GM12891 (cell line): ENCODE measurements around the gene ERICH6.

ENCODE experiments used
- DNase-seq: peaks from one replicate; pipeline ENCODE4 v3.0.0; 2011; ENCODE audit warnings: low spot score; ENCODE audit not compliant: insufficient read length
- FAIRE-seq: peaks from 2 replicates; lab custom pipeline; 2011; peaks lifted over from hg19 to GRCh38; lab: Jason Lieb, UNC
- PAX5 ChIP-seq: IDR thresholded peaks from 2 replicates; pipeline ENCODE4 v1.6.1; 2011; ENCODE audit warnings: low read length, moderate library complexity, mild to moderate bottlenecking; ENCODE audit not compliant: insufficient read depth, severe bottlenecking
- POLR2A ChIP-seq: IDR thresholded peaks from 2 replicates; pipeline ENCODE4 v1.6.1; 2011; ENCODE audit warnings: low read depth, low read length, control low read depth
- POLR2AphosphoS5 ChIP-seq: IDR thresholded peaks from 2 replicates; pipeline ENCODE4 v1.6.1; 2011; ENCODE audit warnings: low read depth, low read length, control low read depth
- POU2F2 ChIP-seq: IDR thresholded peaks from 2 replicates; pipeline ENCODE4 v1.6.1; 2011; ENCODE audit warnings: low read depth, mild to moderate bottlenecking, control low read depth, low read length, moderate library complexity
- SPI1 ChIP-seq: IDR thresholded peaks from 2 replicates; pipeline ENCODE4 v1.6.1; 2011; ENCODE audit warnings: low read depth, low read length, control low read depth
- TAF1 ChIP-seq: IDR thresholded peaks from 2 replicates; pipeline ENCODE4 v1.6.1; 2011; ENCODE audit warnings: low read depth, low read length, control low read depth

Gene ERICH6

DNA sequence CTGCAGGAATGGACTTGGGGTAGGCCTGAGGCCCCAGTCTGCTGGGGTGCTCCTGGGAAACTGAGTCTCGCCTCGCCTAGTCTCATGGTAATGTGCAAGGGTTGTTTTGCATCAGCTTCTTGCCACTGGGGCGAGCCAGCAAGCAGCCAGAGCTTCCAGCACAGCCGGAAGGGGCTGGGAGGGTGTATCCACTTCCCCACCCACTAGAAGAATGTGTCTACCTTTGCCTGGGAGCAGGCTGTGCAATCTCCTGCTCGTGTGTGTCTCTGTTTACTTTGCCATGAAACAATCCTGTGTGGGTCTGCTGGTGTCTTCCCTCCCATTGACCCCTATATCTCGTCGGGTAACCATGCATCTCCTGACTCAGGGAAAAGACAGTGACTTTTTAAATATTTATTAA, 21.8 kb upstream of the ERICH6 start:
- DNase-seq (no peak), FAIRE-seq (no peak)
- TF ChIP-seq TAF1 (no peak), POLR2A (no peak), SPI1 (no peak), PAX5 (no peak), POLR2AphosphoS5 (no peak), POU2F2 (no peak)

DNA sequence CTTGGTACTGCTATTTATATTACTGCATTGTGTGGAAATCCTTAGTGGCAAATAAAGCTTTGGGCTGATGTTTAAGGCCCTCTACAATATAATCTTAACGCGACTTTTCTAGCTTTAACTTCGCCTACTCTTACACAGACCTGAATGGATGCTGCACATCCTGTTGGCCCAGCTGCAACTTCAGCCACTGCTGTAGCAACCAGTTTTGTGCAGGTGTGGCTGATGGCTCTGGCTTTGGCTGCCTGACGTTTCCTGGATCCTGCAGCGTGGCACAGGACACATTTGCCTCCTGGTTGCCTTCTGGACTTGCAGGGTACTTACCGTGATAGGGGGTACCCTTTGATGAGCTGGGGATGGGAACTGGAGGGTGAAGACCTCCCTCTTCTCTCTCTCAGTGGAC, 20.2 kb upstream of the ERICH6 start:
- FAIRE-seq (no peak), DNase-seq (no peak)
- TF ChIP-seq PAX5: no peak
- TF ChIP-seq POLR2A: no peak
- TF ChIP-seq SPI1: no peak
- TF ChIP-seq TAF1: no peak
- TF ChIP-seq POLR2AphosphoS5: no peak
- no peak for TF ChIP-seq POU2F2

DNA sequence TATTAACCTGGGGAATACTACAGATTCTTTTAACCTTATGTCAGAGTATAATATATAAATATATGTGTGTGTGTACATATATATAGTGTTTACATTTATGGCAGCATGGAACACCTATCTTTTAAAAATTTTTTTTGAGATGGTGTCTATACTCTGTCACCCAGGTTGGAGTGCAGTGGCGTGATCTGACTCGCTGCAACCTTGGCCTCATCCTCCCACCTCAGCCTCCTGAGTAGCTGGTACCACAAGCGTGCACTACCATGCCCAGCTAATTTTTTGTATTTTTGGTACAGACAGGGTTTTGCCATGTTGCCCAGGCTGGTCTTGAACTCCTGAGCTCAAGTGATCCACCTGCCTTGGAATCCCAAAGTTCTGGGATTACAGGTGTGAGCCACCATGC, 18.5 kb upstream of the ERICH6 start:
- FAIRE-seq (no peak), DNase-seq (no peak)
- no peak for TF ChIP-seq PAX5
- TF ChIP-seq SPI1: no peak
- no peak for TF ChIP-seq POLR2A
- TF ChIP-seq POLR2AphosphoS5: no peak
- TF ChIP-seq TAF1: no peak
- TF ChIP-seq POU2F2: no peak

DNA sequence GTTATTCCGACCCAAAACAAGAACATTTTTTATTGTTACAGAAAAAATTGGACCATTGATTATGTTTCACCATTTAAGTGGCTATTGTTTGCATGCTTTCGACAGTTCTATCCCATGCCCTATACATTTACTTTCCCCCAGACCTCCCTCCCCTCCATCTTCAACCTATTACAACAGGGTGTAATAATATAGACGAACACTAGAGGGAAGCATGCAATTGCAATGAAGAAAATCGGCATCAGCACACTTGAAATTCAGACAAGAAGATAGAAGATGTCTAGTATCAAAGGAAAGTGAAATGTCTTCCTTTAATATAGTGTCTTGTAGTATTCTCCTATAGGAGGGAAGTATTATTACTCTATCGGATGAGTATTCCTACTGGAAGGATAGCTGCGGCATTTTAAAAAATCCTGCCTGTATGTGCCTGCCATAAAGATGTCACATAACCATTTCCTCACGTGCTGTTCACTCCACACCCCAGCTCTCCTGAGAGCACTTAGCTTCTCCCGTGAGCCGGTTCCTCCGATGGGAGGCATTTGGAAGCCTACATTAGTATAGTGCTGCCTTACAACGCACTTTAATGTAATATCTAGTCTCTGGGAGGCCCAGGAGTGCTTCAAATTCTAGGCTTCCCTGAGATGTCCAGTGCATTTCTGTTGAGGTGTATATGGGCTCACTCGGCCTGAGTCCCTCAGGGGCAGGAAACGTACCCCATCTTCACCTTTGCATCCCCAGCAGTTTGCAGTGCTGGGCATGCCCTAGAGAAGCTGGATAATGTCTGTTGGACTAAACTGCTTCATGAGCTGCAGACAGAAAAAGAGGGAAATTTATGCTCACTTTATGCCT, 17.8 kb upstream of the ERICH6 start:
- TF ChIP-seq POLR2AphosphoS5 (no peak), SPI1 (no peak)
- DNase-seq (peak; percentile 30), FAIRE-seq (peak; percentile 88)

DNA sequence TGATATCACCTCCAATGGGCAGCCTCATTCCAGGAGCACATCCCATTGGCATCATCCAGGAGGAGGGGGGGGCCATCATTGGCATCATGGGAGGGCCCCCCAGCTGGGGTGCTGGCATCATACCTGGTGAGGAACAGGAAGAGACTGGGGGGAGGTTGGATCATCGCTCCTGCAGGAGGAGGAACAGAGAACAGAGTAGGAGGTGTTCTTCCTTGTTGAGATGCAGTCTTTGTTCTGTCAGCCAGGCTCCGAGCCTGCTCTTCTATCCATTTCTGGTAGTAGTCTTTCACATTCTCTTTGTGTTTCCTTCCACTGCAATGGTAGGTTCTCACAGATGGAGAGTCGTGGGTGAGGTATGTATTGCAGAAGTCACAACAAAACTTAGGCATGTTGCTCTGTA, 16.7 kb upstream of the ERICH6 start:
- no peak for DNase-seq
- TF ChIP-seq POLR2A: no peak
- TF ChIP-seq POU2F2: no peak
- no peak for TF ChIP-seq TAF1
- no peak for TF ChIP-seq PAX5
- TF ChIP-seq SPI1: no peak
- FAIRE-seq: peak; percentile 23

DNA sequence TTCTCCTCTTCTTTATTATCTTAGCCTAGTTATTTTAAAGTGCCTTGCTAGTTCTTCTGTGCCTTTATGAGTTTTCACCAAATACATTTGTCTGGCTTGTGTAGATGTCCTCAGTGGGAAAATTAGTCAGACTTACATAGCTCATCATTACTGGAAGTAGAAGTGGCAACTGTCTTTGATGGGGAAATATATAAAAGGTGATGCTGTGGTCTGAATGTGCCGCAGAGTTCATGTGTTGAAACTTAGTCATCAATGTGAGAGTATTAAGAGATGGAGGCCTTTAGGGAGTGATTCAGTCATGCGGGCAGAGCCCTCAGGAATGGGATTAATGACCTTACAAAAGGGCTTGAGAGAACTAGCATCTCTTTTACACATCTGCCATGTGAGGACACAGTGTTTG, 6.4 kb upstream of the ERICH6 start:
- TF ChIP-seq POLR2A: no peak
- no peak for TF ChIP-seq PAX5
- no peak for TF ChIP-seq TAF1
- TF ChIP-seq POLR2AphosphoS5: no peak
- TF ChIP-seq POU2F2: no peak
- TF ChIP-seq SPI1: no peak
- DNase-seq (no peak), FAIRE-seq (no peak)

DNA sequence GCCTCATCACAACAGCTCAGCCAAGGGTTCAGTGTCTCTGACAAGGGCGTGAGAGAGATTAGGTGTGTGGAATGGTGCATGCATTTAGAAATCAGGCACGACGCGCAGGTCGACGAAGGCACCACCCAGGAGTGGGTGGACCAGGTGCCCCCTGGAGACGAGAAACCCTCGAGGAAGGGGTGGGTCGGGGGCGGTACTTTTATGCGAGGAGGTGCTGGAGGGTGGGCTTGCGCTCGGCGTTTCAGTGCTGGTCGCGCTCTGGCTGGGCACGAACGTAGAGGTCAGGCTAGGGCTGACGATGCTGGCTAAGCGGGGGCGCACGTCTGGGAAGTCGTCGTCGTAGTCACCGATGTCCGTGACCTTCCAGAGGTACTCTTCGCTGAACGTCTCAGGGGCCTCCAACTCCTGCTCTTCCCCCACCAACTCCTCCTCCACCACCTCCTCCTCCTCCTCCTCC, 393 bp downstream of the ERICH6 start:
- TF ChIP-seq POLR2A: no peak; the same call in 1 of the 2 replicates
- TF ChIP-seq PAX5: no peak
- TF ChIP-seq POLR2AphosphoS5: no peak; the same call in 1 of the 2 replicates
- TF ChIP-seq POU2F2: no peak
- FAIRE-seq (peak; percentile 85), DNase-seq (no peak)

DNA sequence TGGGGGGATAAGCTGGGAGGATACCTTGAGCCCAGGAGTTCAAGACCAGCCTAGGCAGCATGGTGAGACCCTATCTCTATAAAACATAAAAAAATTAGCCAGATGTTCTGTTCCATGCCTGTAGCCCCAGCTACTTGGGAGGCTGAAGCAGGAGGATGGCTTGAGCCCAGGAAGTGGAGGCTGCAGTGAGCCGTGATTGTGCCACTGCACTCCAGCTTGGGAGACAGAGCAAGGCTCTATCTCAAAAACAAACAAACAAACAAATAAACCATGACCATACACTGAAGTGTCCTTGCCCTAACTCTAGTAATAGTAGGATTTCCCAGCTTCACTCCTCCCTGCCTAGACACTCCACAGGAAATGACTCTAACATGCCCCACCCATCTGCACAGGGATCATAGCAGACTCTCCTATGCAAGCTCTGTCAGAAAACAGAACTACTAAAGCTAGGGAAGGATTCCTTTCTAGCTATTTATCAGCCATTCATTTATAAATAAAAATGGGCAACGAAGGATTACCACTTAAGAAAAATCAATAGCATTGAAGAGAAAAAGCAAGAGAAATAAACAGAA, 4.6 kb downstream of the ERICH6 start:
- TF ChIP-seq TAF1 (no peak), POLR2AphosphoS5 (no peak), PAX5 (no peak), POLR2A (no peak), SPI1 (no peak), POU2F2 (no peak)
- DNase-seq: no peak
- FAIRE-seq: no peak

DNA sequence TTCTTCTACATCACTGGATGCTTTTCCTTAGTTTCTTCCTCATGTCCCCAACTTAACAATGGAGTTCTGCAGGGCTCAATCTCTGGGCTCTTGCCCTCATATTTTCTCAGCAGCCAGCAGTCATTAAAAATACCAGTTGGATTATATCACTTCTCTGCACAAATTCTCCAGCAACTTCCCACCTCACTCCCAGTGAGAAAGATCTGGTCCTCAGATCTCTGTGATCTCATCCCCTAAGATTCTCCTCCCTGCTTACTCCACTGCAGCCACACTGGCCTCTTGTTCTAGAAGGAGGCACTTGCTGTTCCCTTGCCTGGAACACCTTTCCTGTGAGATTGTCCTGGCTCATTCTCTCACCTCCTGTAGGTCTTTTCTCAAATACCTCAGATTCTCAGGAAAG, 6.1 kb downstream of the ERICH6 start:
- no peak for FAIRE-seq

More for the DNA sequence above, 6.1 kb downstream of the ERICH6 start:
- DNase-seq: no peak
- TF ChIP-seq POLR2AphosphoS5: no peak
- no peak for TF ChIP-seq SPI1
- TF ChIP-seq TAF1: no peak
- no peak for TF ChIP-seq PAX5
- TF ChIP-seq POU2F2: no peak
- TF ChIP-seq POLR2A: no peak
